GM23338 (cell line): ENCODE measurements around the gene KCND2. TPM values are rescaled to one million over a fixed set of nuclear protein-coding genes. Genes with fewer than 3 reads are reported as not detected.

Experiments used
- ATAC-seq: fragments of 200-7000 bp; cut with Tn5 transposase; 3 replicates; pipeline ENCODE4 v1.9.1; 2020
- DNase-seq: peaks from one replicate; pipeline ENCODE4 v3.0.0-alpha.2; 2015; ENCODE audit warnings: low spot score
- H2AFZ ChIP-seq: fragments of 200-600 bp; sonication (generic); 2 replicates; pipeline ENCODE4 v1.8.0; 2016; ENCODE audit warnings: antibody characterized with exemption, mild to moderate bottlenecking, moderate library complexity
- H3F3A ChIP-seq: fragments of 200-600 bp; sonication (generic); replicated peaks from 2 replicates; pipeline ENCODE4 v1.8.0; 2017; ENCODE audit warnings: antibody characterized with exemption, mixed run types, low read depth
- H3K27ac ChIP-seq: fragments of 200-600 bp; sonication (generic); 2 replicates; pipeline ENCODE4 v1.6.1; 2016; ENCODE audit warnings: low read depth
- H3K27me3 ChIP-seq: fragments of 200-600 bp; sonication (generic); 2 replicates; pipeline ENCODE4 v1.8.0; 2016; ENCODE audit warnings: mild to moderate bottlenecking, mixed run types, moderate library complexity; ENCODE audit not compliant: insufficient read depth
- H3K36me3 ChIP-seq: fragments of 200-600 bp; sonication (generic); 2 replicates; pipeline ENCODE4 v1.8.0; 2016; ENCODE audit warnings: mild to moderate bottlenecking; ENCODE audit not compliant: insufficient read depth
- H3K4me1 ChIP-seq: fragments of 200-600 bp; sonication (generic); 2 replicates; pipeline ENCODE4 v1.8.0; 2016; ENCODE audit warnings: mild to moderate bottlenecking, moderate library complexity; ENCODE audit not compliant: insufficient read depth
- H3K4me2 ChIP-seq: fragments of 200-600 bp; sonication (generic); 2 replicates; pipeline ENCODE4 v1.7.1; 2017; ENCODE audit warnings: mixed run types
- H3K4me3 ChIP-seq: fragments of 200-600 bp; sonication (generic); 2 replicates; pipeline ENCODE4 v1.6.1; 2016; ENCODE audit warnings: mixed run types
- H3K79me2 ChIP-seq: fragments of 200-600 bp; sonication (generic); replicated peaks from 2 replicates; pipeline ENCODE4 v1.8.0; 2017; ENCODE audit warnings: mild to moderate bottlenecking; ENCODE audit not compliant: insufficient read depth
- H3K9me2 ChIP-seq: fragments of 200-600 bp; sonication (generic); 2 replicates; pipeline ENCODE4 v1.8.0; 2017; ENCODE audit not compliant: insufficient read depth
- H4K20me1 ChIP-seq: fragments of 200-600 bp; sonication (generic); replicated peaks from 2 replicates; pipeline ENCODE4 v1.8.0; 2017; ENCODE audit warnings: mild to moderate bottlenecking; ENCODE audit not compliant: insufficient read depth
- H3K27ac Mint-ChIP-seq: 2 replicates; pipeline ENCODE4 v1.8.0; 2020; ENCODE audit warnings: inconsistent platforms, mild to moderate bottlenecking, moderate library complexity, mixed read lengths
- H3K27me3 Mint-ChIP-seq: 3 replicates; pipeline ENCODE4 v1.8.0; 2022; ENCODE audit warnings: low read depth, mild to moderate bottlenecking, moderate library complexity, mixed read lengths, inconsistent platforms; ENCODE audit not compliant: insufficient read depth, poor library complexity
- H3K36me3 Mint-ChIP-seq: 3 replicates; pipeline ENCODE4 v1.8.0; 2021; ENCODE audit warnings: low read depth, mild to moderate bottlenecking, inconsistent platforms, moderate library complexity, mixed read lengths
- H3K4me1 Mint-ChIP-seq: 3 replicates; pipeline ENCODE4 v1.8.0; 2020; ENCODE audit warnings: mild to moderate bottlenecking, inconsistent platforms, mixed read lengths
- H3K4me3 Mint-ChIP-seq: 3 replicates; pipeline ENCODE4 v1.8.0; 2021; ENCODE audit warnings: moderate library complexity, mild to moderate bottlenecking, inconsistent platforms, mixed read lengths
- H3K9me3 Mint-ChIP-seq: 3 replicates; pipeline ENCODE4 v1.8.0; 2020; ENCODE audit warnings: moderate library complexity, mild to moderate bottlenecking, inconsistent platforms, mixed read lengths
- CREB1 ChIP-seq: fragments of 250-450 bp; sonication (Bioruptor Pico); IDR thresholded peaks from 2 replicates; pipeline ENCODE4 v1.5.0; 2020; ENCODE audit warnings: low read depth, mild to moderate bottlenecking, moderate library complexity
- ETS1 ChIP-seq: IDR thresholded peaks from 2 replicates; pipeline ENCODE4 v1.6.1; 2016; ENCODE audit warnings: antibody characterized with exemption
- EZH2 ChIP-seq: fragments of 200-600 bp; sonication (generic); IDR thresholded peaks from one replicate; pipeline ENCODE4 v1.8.0; 2017; ENCODE audit warnings: antibody characterized with exemption, mild to moderate bottlenecking, low read depth; ENCODE audit not compliant: unreplicated experiment
- EZH2phosphoT487 ChIP-seq: fragments of 200-600 bp; sonication (generic); IDR thresholded peaks from one replicate; pipeline ENCODE4 v1.8.1; 2018; ENCODE audit warnings: antibody characterized with exemption; ENCODE audit not compliant: unreplicated experiment
- JUNB ChIP-seq: IDR thresholded peaks from one replicate; pipeline ENCODE4 v1.6.1; 2016; ENCODE audit warnings: antibody characterized with exemption; ENCODE audit not compliant: unreplicated experiment
- NANOG ChIP-seq: IDR thresholded peaks from 2 replicates; pipeline ENCODE4 v1.6.1; 2016; ENCODE audit warnings: antibody characterized with exemption, borderline replicate concordance
- POLR2AphosphoS5 ChIP-seq: IDR thresholded peaks from 2 replicates; pipeline ENCODE4 v1.6.1; 2016; ENCODE audit warnings: antibody characterized with exemption, low read depth
- STAT1 ChIP-seq: IDR thresholded peaks from one replicate; pipeline ENCODE4 v1.6.1; 2016; ENCODE audit warnings: antibody characterized with exemption; ENCODE audit not compliant: unreplicated experiment
- ZNF114 ChIP-seq: fragments of 250-450 bp; sonication (Bioruptor Pico); IDR thresholded peaks from 2 replicates; pipeline ENCODE4 v1.5.0; 2020; ENCODE audit warnings: mild to moderate bottlenecking, moderate library complexity
- ZNF331 ChIP-seq: fragments of 250-450 bp; sonication (Bioruptor Pico); IDR thresholded peaks from 2 replicates; pipeline ENCODE4 v1.5.0; 2020; ENCODE audit warnings: low read depth, mild to moderate bottlenecking, moderate library complexity
- polyA plus RNA-seq: library from polyadenylated mRNA; unstranded; fragments of >200 nt; fragmentation: Nextera tagmentation; extraction: Ambion mirVana; gene quantifications from 2 replicates; pipeline ENCODE4 v1.2.1, GENCODE V29; 2016
- total RNA-seq: library from RNA; depleted of rRNA; stranded (reverse); fragments of >200 nt; shearing (Covaris generic); gene quantifications from 2 replicates; pipeline ENCODE4 v1.2.3, GENCODE V29; 2014
- TF ChIP-seq, protein P1 (sequence below): IDR thresholded peaks from one replicate; pipeline ENCODE4 v1.6.1; 2018; ENCODE audit warnings: antibody characterized with exemption; ENCODE audit not compliant: unreplicated experiment
- TF ChIP-seq, protein P2 (sequence below), 2 experiments: fragments of 200-600 bp in 1 of 2; sonication (generic) in 1 of 2; conservative IDR thresholded peaks; 2 replicates each; pipeline versions ENCODE4 v1.5.1 to v1.6.1; 2016 to 2017; ENCODE audit warnings: antibody characterized with exemption in 2 of 2, low read depth in 2 of 2, mild to moderate bottlenecking in 2 of 2, moderate library complexity in 1 of 2
- TF ChIP-seq, protein P3 (sequence below): fragments of 250-450 bp; sonication (Bioruptor Pico); IDR thresholded peaks from 2 replicates; pipeline ENCODE4 v1.5.0; 2020; ENCODE audit warnings: mild to moderate bottlenecking, moderate library complexity

The KCND2 gene
- total and polyA plus RNA-seq, 2 experiments from 2014 or later, result 7.1 to 15.6 TPM

- Histone ChIP-seq H2AFZ (no peak overlapping the region), H3F3A (no peaks in the 10 kb centered on the region), H3K4me3 (no peak overlapping the region), H3K9me2 (no peaks in the 10 kb centered on the region), H3K27ac (no peak overlapping the region), H3K4me2 (no peak overlapping the region), H3K27me3 (no peaks in the 10 kb centered on the region), H3K36me3 (no peaks in the 10 kb centered on the region), H3K4me1 (no peaks in the 10 kb centered on the region; the same call in 1 of the 2 replicates), H4K20me1 (no peaks in the 10 kb centered on the region), H3K79me2 (no peaks in the 10 kb centered on the region)
- TF ChIP-seq ZNF114 (CRISPR knock-in tag) (no peak), STAT1 (no peak), NANOG (no peak), ETS1 (no peak), EZH2phosphoT487 (no peak), JUNB (no peak), EZH2 (no peak), CREB1 (CRISPR knock-in tag) (no peak), POLR2AphosphoS5 (no peak), ZNF331 (CRISPR knock-in tag) (no peak)
- TF ChIP-seq, protein P1, sequence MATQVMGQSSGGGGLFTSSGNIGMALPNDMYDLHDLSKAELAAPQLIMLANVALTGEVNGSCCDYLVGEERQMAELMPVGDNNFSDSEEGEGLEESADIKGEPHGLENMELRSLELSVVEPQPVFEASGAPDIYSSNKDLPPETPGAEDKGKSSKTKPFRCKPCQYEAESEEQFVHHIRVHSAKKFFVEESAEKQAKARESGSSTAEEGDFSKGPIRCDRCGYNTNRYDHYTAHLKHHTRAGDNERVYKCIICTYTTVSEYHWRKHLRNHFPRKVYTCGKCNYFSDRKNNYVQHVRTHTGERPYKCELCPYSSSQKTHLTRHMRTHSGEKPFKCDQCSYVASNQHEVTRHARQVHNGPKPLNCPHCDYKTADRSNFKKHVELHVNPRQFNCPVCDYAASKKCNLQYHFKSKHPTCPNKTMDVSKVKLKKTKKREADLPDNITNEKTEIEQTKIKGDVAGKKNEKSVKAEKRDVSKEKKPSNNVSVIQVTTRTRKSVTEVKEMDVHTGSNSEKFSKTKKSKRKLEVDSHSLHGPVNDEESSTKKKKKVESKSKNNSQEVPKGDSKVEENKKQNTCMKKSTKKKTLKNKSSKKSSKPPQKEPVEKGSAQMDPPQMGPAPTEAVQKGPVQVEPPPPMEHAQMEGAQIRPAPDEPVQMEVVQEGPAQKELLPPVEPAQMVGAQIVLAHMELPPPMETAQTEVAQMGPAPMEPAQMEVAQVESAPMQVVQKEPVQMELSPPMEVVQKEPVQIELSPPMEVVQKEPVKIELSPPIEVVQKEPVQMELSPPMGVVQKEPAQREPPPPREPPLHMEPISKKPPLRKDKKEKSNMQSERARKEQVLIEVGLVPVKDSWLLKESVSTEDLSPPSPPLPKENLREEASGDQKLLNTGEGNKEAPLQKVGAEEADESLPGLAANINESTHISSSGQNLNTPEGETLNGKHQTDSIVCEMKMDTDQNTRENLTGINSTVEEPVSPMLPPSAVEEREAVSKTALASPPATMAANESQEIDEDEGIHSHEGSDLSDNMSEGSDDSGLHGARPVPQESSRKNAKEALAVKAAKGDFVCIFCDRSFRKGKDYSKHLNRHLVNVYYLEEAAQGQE, result no peak
- TF ChIP-seq, protein P2, sequence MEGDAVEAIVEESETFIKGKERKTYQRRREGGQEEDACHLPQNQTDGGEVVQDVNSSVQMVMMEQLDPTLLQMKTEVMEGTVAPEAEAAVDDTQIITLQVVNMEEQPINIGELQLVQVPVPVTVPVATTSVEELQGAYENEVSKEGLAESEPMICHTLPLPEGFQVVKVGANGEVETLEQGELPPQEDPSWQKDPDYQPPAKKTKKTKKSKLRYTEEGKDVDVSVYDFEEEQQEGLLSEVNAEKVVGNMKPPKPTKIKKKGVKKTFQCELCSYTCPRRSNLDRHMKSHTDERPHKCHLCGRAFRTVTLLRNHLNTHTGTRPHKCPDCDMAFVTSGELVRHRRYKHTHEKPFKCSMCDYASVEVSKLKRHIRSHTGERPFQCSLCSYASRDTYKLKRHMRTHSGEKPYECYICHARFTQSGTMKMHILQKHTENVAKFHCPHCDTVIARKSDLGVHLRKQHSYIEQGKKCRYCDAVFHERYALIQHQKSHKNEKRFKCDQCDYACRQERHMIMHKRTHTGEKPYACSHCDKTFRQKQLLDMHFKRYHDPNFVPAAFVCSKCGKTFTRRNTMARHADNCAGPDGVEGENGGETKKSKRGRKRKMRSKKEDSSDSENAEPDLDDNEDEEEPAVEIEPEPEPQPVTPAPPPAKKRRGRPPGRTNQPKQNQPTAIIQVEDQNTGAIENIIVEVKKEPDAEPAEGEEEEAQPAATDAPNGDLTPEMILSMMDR (conservative IDR thresholded peaks at IDR 0.05; ENCODE audit: low read depth in 2 of 2), result no peak
- TF ChIP-seq, protein P3, sequence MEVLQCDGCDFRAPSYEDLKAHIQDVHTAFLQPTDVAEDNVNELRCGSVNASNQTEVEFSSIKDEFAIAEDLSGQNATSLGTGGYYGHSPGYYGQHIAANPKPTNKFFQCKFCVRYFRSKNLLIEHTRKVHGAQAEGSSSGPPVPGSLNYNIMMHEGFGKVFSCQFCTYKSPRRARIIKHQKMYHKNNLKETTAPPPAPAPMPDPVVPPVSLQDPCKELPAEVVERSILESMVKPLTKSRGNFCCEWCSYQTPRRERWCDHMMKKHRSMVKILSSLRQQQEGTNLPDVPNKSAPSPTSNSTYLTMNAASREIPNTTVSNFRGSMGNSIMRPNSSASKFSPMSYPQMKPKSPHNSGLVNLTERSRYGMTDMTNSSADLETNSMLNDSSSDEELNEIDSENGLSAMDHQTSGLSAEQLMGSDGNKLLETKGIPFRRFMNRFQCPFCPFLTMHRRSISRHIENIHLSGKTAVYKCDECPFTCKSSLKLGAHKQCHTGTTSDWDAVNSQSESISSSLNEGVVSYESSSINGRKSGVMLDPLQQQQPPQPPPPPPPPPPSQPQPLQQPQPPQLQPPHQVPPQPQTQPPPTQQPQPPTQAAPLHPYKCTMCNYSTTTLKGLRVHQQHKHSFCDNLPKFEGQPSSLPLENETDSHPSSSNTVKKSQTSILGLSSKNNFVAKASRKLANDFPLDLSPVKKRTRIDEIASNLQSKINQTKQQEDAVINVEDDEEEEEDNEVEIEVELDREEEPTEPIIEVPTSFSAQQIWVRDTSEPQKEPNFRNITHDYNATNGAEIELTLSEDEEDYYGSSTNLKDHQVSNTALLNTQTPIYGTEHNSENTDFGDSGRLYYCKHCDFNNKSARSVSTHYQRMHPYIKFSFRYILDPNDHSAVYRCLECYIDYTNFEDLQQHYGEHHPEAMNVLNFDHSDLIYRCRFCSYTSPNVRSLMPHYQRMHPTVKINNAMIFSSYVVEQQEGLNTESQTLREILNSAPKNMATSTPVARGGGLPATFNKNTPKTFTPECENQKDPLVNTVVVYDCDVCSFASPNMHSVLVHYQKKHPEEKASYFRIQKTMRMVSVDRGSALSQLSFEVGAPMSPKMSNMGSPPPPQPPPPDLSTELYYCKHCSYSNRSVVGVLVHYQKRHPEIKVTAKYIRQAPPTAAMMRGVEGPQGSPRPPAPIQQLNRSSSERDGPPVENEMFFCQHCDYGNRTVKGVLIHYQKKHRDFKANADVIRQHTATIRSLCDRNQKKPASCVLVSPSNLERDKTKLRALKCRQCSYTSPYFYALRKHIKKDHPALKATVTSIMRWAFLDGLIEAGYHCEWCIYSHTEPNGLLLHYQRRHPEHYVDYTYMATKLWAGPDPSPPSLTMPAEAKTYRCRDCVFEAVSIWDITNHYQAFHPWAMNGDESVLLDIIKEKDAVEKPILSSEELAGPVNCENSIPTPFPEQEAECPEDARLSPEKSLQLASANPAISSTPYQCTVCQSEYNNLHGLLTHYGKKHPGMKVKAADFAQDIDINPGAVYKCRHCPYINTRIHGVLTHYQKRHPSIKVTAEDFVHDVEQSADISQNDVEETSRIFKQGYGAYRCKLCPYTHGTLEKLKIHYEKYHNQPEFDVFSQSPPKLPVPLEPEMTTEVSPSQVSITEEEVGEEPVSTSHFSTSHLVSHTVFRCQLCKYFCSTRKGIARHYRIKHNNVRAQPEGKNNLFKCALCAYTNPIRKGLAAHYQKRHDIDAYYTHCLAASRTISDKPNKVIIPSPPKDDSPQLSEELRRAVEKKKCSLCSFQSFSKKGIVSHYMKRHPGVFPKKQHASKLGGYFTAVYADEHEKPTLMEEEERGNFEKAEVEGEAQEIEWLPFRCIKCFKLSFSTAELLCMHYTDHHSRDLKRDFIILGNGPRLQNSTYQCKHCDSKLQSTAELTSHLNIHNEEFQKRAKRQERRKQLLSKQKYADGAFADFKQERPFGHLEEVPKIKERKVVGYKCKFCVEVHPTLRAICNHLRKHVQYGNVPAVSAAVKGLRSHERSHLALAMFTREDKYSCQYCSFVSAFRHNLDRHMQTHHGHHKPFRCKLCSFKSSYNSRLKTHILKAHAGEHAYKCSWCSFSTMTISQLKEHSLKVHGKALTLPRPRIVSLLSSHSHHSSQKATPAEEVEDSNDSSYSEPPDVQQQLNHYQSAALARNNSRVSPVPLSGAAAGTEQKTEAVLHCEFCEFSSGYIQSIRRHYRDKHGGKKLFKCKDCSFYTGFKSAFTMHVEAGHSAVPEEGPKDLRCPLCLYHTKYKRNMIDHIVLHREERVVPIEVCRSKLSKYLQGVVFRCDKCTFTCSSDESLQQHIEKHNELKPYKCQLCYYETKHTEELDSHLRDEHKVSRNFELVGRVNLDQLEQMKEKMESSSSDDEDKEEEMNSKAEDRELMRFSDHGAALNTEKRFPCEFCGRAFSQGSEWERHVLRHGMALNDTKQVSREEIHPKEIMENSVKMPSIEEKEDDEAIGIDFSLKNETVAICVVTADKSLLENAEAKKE (CRISPR knock-in tag), result no peak
- no peaks in the 10 kb centered on the region for H3K27me3 Mint-ChIP-seq
- ATAC-seq (no peak), DNase-seq (no peak)
- H3K4me3 Mint-ChIP-seq, result no peak overlapping the region
- H3K4me1 Mint-ChIP-seq, result peaks cover 28% of the 10 kb centered on the region
- H3K27ac Mint-ChIP-seq, result no peak overlapping the region
- H3K36me3 Mint-ChIP-seq, result no peaks in the 10 kb centered on the region
- H3K9me3 Mint-ChIP-seq, result no peaks in the 10 kb centered on the region
These were observed 450.8 kb downstream of the KCND2 start for GRCh38 chr7:120723465-120724385.
